Bronchial epithelial cell (primary cell): ENCODE measurements around the gene ATP9A. TPM values are rescaled to one million over a fixed set of nuclear protein-coding genes. Genes with fewer than 3 reads are reported as not detected.
"Not testable (repeated sequence)": the region's sequence is repeated elsewhere in the genome, so short reads cannot be mapped to it uniquely, and the experiment has no call there.

Experiments
- DNase-seq: peaks from one replicate; pipeline ENCODE4 v3.0.0-alpha.2; 2010; ENCODE audit warnings: low read depth
- FAIRE-seq: peaks from 2 replicates; lab custom pipeline; 2011; peaks lifted over from hg19 to GRCh38; lab: Jason Lieb, UNC
- H3K27me3 ChIP-seq: 2 replicates; pipeline ENCODE4 v1.5.1; 2011; ENCODE audit warnings: low read length; ENCODE audit not compliant: control insufficient read depth, insufficient read depth
- H3K36me3 ChIP-seq: 2 replicates; pipeline ENCODE4 v1.5.1; 2011; ENCODE audit warnings: low read length; ENCODE audit not compliant: control insufficient read depth, insufficient read depth
- H3K4me3 ChIP-seq: 2 replicates; pipeline ENCODE4 v1.5.1; 2011; ENCODE audit warnings: mild to moderate bottlenecking, low read depth, low read length, control low read depth
- total RNA-seq: library from RNA; depleted of rRNA; stranded (reverse); fragments of >200 nt; gene quantifications from 2 replicates; pipeline ENCODE4 v1.2.1, GENCODE V29; 2014
- TF ChIP-seq, protein P1 (sequence below): IDR thresholded peaks from 2 replicates; pipeline ENCODE4 v1.5.1; 2011; ENCODE audit warnings: mild to moderate bottlenecking, moderate library complexity, low read length, control low read depth, inconsistent platforms; ENCODE audit not compliant: insufficient read depth, severe bottlenecking

Gene ATP9A
- total RNA-seq, 1 donor from 2014 or later: 26.3 TPM

GRCh38 chr20:51789434-51789833 is 21.2 kb upstream of the ATP9A start:
- no peak for DNase-seq
- Histone ChIP-seq H3K36me3 (no peaks in the 10 kb centered on the region), H3K27me3 (peaks cover 2% of the 10 kb centered on the region), H3K4me3 (no peak overlapping the region)
- TF ChIP-seq, protein P1, sequence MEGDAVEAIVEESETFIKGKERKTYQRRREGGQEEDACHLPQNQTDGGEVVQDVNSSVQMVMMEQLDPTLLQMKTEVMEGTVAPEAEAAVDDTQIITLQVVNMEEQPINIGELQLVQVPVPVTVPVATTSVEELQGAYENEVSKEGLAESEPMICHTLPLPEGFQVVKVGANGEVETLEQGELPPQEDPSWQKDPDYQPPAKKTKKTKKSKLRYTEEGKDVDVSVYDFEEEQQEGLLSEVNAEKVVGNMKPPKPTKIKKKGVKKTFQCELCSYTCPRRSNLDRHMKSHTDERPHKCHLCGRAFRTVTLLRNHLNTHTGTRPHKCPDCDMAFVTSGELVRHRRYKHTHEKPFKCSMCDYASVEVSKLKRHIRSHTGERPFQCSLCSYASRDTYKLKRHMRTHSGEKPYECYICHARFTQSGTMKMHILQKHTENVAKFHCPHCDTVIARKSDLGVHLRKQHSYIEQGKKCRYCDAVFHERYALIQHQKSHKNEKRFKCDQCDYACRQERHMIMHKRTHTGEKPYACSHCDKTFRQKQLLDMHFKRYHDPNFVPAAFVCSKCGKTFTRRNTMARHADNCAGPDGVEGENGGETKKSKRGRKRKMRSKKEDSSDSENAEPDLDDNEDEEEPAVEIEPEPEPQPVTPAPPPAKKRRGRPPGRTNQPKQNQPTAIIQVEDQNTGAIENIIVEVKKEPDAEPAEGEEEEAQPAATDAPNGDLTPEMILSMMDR: no peak
- FAIRE-seq: no peak

DNA sequence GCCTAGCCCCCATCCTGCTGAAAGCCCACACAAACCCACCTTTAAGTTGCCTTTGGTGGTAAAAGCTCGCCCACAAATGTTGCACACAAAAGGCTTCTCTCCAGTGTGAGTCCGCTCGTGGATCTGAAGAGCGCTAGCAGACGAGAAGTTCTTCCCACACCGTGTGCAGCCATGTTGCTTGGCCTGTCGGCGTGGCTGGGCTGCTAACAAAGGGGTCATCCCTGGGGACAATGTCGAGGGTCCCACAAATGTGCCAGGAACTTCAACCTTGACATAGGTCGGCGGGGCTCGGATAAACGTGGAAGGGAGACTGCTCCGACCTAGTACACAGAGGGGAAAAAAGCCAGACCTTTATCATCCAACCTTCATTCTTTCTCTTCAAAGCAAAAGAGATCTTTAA is 20.6 kb upstream of the ATP9A start:
- Histone ChIP-seq H3K27me3 (peaks cover 1% of the 10 kb centered on the region), H3K36me3 (no peaks in the 10 kb centered on the region), H3K4me3 (no peak overlapping the region)
- FAIRE-seq: no peak
- DNase-seq: no peak
- TF ChIP-seq, protein P1: no peak

DNA sequence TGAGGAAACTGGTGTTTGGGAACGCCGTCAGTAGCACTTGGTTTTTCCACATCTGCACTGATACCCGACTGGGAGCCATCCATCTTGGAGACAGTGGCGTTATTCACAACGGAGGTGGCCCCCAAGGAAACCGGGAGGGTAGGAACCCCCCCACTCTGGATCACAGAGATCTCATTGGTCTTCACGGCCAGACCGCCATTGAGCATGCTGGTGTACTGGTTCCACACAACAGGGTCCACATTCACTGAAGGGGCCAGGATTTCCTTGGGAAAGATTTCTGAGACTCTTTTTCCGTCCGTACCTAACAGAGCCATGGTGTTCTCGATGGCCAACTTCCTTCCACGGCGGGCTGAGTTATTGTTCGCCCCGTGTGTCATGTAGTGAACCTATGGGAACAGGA is 16.1 kb upstream of the ATP9A start:
- TF ChIP-seq, protein P1: no peak
- Histone ChIP-seq H3K4me3 (no peak overlapping the region), H3K36me3 (no peaks in the 10 kb centered on the region), H3K27me3 (no peaks in the 10 kb centered on the region)
- FAIRE-seq (no peak), DNase-seq (no peak)

DNA sequence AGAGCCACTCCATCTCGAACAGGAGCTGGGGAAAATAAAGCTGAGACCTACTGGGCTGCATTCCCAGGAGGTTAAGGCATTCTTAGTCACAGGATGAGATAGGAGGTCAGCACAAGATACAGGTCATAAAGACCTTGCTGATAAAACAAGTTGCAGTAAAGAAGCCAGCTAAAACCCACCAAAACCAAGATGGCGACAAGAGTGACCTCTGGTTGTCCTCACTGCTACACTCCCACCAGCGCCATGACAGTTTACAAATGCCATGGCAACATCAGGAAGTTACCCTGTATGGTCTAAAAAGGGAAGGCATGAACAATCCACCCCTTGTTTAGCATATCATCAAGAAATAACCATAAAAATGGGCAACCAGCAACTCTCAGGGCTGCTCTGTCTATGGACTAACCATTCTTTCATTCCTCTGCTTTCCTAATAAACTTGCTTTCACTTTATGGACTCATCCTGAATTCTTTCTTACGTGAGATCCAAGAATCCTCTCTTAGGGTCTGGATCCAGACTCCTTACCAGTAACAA is 10.1 kb upstream of the ATP9A start:
- not testable (repeated sequence) for H3K27me3 ChIP-seq, FAIRE-seq, H3K4me3 ChIP-seq, H3K36me3 ChIP-seq, DNase-seq

- no peaks in the 10 kb centered on the region for H3K27me3 ChIP-seq
- no peaks in the 10 kb centered on the region for H3K36me3 ChIP-seq
- FAIRE-seq: no peak
- TF ChIP-seq, protein P1: no peak
- no peak overlapping the region for H3K4me3 ChIP-seq
- no peak for DNase-seq
These were observed 7.1 kb upstream of the ATP9A start for GRCh38 chr20:51775241-51775640.

GRCh38 chr20:51772236-51772635 is 4.0 kb upstream of the ATP9A start:
- FAIRE-seq: no peak
- DNase-seq: no peak
- Histone ChIP-seq H3K4me3 (no peak overlapping the region), H3K27me3 (no peaks in the 10 kb centered on the region), H3K36me3 (no peaks in the 10 kb centered on the region)
- TF ChIP-seq, protein P1: no peak
